ENCODE results near the gene ZNF513.

Gene ZNF513

DNA sequence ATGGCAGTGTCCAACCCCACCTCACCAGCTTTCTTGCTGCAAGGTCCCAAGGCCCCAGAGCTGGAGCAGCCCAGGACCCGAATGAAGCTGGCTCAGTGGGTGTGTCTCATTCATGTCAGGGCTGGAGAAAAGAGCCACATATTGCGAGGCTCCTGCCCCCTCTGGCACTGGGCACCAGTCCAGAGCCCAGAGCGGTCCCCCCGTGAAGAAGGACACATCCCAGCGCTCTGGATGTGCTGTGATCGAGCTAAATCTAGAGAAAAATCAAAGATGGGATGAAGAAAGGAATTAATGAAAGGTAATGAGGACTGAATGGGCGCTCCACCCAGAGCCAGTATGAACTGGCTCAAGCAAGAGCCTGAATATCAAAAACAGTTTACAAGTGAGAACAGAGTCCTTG lies 44.4 kb downstream of the ZNF513 start:
- TF ChIP-seq, protein P1, sequence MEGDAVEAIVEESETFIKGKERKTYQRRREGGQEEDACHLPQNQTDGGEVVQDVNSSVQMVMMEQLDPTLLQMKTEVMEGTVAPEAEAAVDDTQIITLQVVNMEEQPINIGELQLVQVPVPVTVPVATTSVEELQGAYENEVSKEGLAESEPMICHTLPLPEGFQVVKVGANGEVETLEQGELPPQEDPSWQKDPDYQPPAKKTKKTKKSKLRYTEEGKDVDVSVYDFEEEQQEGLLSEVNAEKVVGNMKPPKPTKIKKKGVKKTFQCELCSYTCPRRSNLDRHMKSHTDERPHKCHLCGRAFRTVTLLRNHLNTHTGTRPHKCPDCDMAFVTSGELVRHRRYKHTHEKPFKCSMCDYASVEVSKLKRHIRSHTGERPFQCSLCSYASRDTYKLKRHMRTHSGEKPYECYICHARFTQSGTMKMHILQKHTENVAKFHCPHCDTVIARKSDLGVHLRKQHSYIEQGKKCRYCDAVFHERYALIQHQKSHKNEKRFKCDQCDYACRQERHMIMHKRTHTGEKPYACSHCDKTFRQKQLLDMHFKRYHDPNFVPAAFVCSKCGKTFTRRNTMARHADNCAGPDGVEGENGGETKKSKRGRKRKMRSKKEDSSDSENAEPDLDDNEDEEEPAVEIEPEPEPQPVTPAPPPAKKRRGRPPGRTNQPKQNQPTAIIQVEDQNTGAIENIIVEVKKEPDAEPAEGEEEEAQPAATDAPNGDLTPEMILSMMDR (IDR thresholded peaks at IDR 0.05; ENCODE audit: low read length) = no peak
- no peak for TF ChIP-seq EZH2 (IDR thresholded peaks at IDR 0.05; ENCODE audit: borderline replicate concordance, low read length)
- Histone ChIP-seq H3K4me2 (ENCODE audit: low read length) (no peak overlapping the region), H3F3A (ENCODE audit: insufficient read depth, low read length) (no peaks in the 10 kb centered on the region), H3K27me3 (ENCODE audit: insufficient read depth, low read length) (no peaks in the 10 kb centered on the region), H3K4me1 (ENCODE audit: insufficient read depth, low read length, severe bottlenecking) (no peaks in the 10 kb centered on the region), H3K36me3 (ENCODE audit: insufficient read depth, low read length) (peaks cover 79% of the 10 kb centered on the region), H3K79me2 (ENCODE audit: insufficient read depth, low read length) (no peaks in the 10 kb centered on the region), H3K27ac (ENCODE audit: low read depth, low read length, poor library complexity, severe bottlenecking) (no peak overlapping the region), H3K9me2 (ENCODE audit: low read depth, low read length) (no peaks in the 10 kb centered on the region), H3K9me3 (ENCODE audit: low read length) (no peaks in the 10 kb centered on the region), H2AFZ (ENCODE audit: low read length) (no peak overlapping the region), H4K20me1 (ENCODE audit: insufficient read depth, low read length) (no peaks in the 10 kb centered on the region), H3K4me3 (ENCODE audit: low read depth, low read length, poor library complexity, severe bottlenecking) (no peak overlapping the region), H3K9ac (ENCODE audit: low read length) (no peak overlapping the region)

DNA sequence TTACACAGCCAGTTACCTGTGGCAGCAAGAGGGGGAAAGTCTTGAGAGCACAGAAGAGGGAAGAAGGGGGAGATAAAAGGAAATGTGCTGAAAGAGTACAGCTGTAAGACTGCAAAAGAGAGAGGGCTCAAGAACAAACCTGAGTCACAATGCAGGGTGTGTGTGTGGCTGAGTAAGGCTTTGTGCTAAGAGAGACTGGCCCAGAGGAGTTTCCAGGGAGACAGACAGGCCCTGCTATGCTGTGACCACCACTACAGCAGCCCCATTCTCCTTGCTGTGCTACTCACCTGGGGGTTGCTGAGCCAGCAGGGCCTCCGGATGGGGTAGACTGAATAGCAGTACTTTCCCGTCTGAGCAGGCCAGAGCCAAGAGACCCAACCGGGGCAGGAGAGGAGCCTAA lies 45.2 kb downstream of the ZNF513 start:
- no peaks in the 10 kb centered on the region for H3F3A ChIP-seq (ENCODE audit: insufficient read depth, low read length)
- no peak overlapping the region for H2AFZ ChIP-seq (ENCODE audit: low read length)
- no peak overlapping the region for H3K9ac ChIP-seq (ENCODE audit: low read length)
- H3K4me2 ChIP-seq (ENCODE audit: low read length) = no peak overlapping the region
- H3K27ac ChIP-seq (ENCODE audit: low read depth, low read length, poor library complexity, severe bottlenecking) = no peak overlapping the region
- H3K4me1 ChIP-seq (ENCODE audit: insufficient read depth, low read length, severe bottlenecking) = no peaks in the 10 kb centered on the region
- TF ChIP-seq, protein P1 (IDR thresholded peaks at IDR 0.05; ENCODE audit: low read length) = no peak
- no peak for TF ChIP-seq EZH2 (IDR thresholded peaks at IDR 0.05; ENCODE audit: borderline replicate concordance, low read length)
- no peak overlapping the region for H3K4me3 ChIP-seq (ENCODE audit: low read depth, low read length, poor library complexity, severe bottlenecking)
- H3K36me3 ChIP-seq (ENCODE audit: insufficient read depth, low read length) = peaks cover 79% of the 10 kb centered on the region
- H3K79me2 ChIP-seq (ENCODE audit: insufficient read depth, low read length) = no peaks in the 10 kb centered on the region
- H3K9me3 ChIP-seq (ENCODE audit: low read length) = no peaks in the 10 kb centered on the region
- H3K9me2 ChIP-seq (ENCODE audit: low read depth, low read length) = no peaks in the 10 kb centered on the region
- H3K27me3 ChIP-seq (ENCODE audit: insufficient read depth, low read length) = no peaks in the 10 kb centered on the region
- no peaks in the 10 kb centered on the region for H4K20me1 ChIP-seq (ENCODE audit: insufficient read depth, low read length)

Data from OCI-LY1 (cell line).